HT-29 (cell line): Measurements from ENCODE around the gene FOXK2. TPM values are rescaled to one million over a fixed set of nuclear protein-coding genes. Genes with fewer than 3 reads are reported as not detected.

Experiments
- DNase-seq: peaks from one replicate; pipeline ENCODE4 v3.0.0-alpha.2; 2015; ENCODE audit warnings: low spot score
- total RNA-seq: library from RNA; depleted of rRNA; stranded (reverse); fragments of >200 nt; shearing (Covaris generic); gene quantifications from 2 replicates; pipeline ENCODE4 v1.2.3, GENCODE V29; 2014; rRNA removed

FOXK2 gene
- total RNA-seq, 1 experiment from 2014 or later: 58.1 TPM

GRCh38 chr17:82638183-82638773, 118.7 kb downstream of the FOXK2 start:
- no peak for DNase-seq

GRCh38 chr17:82639628-82640027, 120.1 kb downstream of the FOXK2 start:
- DNase-seq: no peak

GRCh38 chr17:82640036-82640435, 120.5 kb downstream of the FOXK2 start:
- DNase-seq: no peak

GRCh38 chr17:82642022-82642421, 122.5 kb downstream of the FOXK2 start:
- no peak for DNase-seq

- no peak for DNase-seq
Measured at GRCh38 chr17:82644148-82644547, 124.6 kb downstream of the FOXK2 start.

GRCh38 chr17:82645516-82645915, 126.0 kb downstream of the FOXK2 start:
- DNase-seq: peak; percentile 7

- DNase-seq: peak; percentile 40
Measured at GRCh38 chr17:82647593-82648164, 128.1 kb downstream of the FOXK2 start.

- DNase-seq: peak; percentile 93
Measured at GRCh38 chr17:82648165-82648668, 128.7 kb downstream of the FOXK2 start, which contains the start of gene WDR45B. Gene WDR45B (minus strand): TSS chr17:82648444. CDS start chr17:82648340, 104 bp downstream.

GRCh38 chr17:82648742-82649331, 129.3 kb downstream of the FOXK2 start:
- no peak for DNase-seq

GRCh38 chr17:82649501-82650261, 130.1 kb downstream of the FOXK2 start:
- no peak for DNase-seq

- DNase-seq: no peak
Measured at GRCh38 chr17:82650723-82651122, 131.2 kb downstream of the FOXK2 start.

- DNase-seq: no peak
Measured at GRCh38 chr17:82653651-82654528, 134.4 kb downstream of the FOXK2 start.

Other genes starting within 250 kb of the FOXK2 start
- gene CSNK1D, start 246.0 kb upstream of the FOXK2 start, total RNA-seq: 47.8 and 60.4 TPM in 2 replicates
- not detected in 2 replicates for gene CD7, start 202.1 kb upstream of the FOXK2 start, total RNA-seq
- gene SECTM1, start 186.0 kb upstream of the FOXK2 start, total RNA-seq: 2.9 and 3.2 TPM in 2 replicates
- 0.10 and 1.1 TPM in 2 replicates for gene TEX19, start 160.5 kb upstream of the FOXK2 start, total RNA-seq
- not detected in 2 replicates for gene UTS2R, start 148.0 kb upstream of the FOXK2 start, total RNA-seq
- gene HEXD, start 101.4 kb upstream of the FOXK2 start, total RNA-seq: 25.8 and 28.4 TPM in 2 replicates
- gene OGFOD3, start 101.1 kb upstream of the FOXK2 start, total RNA-seq: 42.0 and 51.4 TPM in 2 replicates
- 72.3 and 89.5 TPM in 2 replicates for gene CYBC1, start 69.0 kb upstream of the FOXK2 start, total RNA-seq
- gene NARF, start 61.0 kb upstream of the FOXK2 start, total RNA-seq: 30.5 and 35.0 TPM in 2 replicates
- gene WDR45B, start 128.7 kb downstream of the FOXK2 start, total RNA-seq: 89.3 and 101 TPM in 2 replicates
- 37.9 and 38.9 TPM in 2 replicates for gene RAB40B, start 179.0 kb downstream of the FOXK2 start, total RNA-seq
- 24.2 and 25.9 TPM in 2 replicates for gene FN3KRP, start 197.0 kb downstream of the FOXK2 start, total RNA-seq
- 0.97 and 1.6 TPM in 2 replicates for gene FN3K, start 215.9 kb downstream of the FOXK2 start, total RNA-seq
- 60.0 and 72.0 TPM in 2 replicates for gene TBCD, start 232.3 kb downstream of the FOXK2 start, total RNA-seq